Endothelial cell of hepatic sinusoid (primary cell): Measurements from ENCODE around the gene ZNF90.
"Not testable (repeated sequence)": the region's sequence is repeated elsewhere in the genome, so short reads cannot be mapped to it uniquely, and the experiment has no call there.

Source experiments
- in situ Hi-C: cut with HindIII; loops from 2 replicates; pipeline ENCODE4 v1.10.0; 2017; ENCODE audit warnings: low sequenced_read_pairs

Gene ZNF90

GRCh38 chr19:20077791-20078463, at the start of gene ZNF90:
Gene ZNF90 (plus strand): TSS chr19:20078000. CDS start chr19:20078133, 133 bp downstream.
- in situ Hi-C loops: no loop called here

GRCh38 chr19:20028611-20029010, 49.2 kb upstream of the ZNF90 start:
- in situ Hi-C loops: no loop called here

- in situ Hi-C loops: no loop called here
These were observed 41.9 kb upstream of the ZNF90 start for GRCh38 chr19:20035935-20036334.

- in situ Hi-C loops: no loop called here
These were observed 39.2 kb upstream of the ZNF90 start for GRCh38 chr19:20038358-20039202.

- in situ Hi-C loops: no loop called here
These were observed 38.5 kb upstream of the ZNF90 start, which contains the start of gene ZNF682 for GRCh38 chr19:20039203-20039723. Gene ZNF682 (minus strand): TSS chr19:20039505. CDS start chr19:20039345, 160 bp downstream.

GRCh38 chr19:20044663-20045062, 33.1 kb upstream of the ZNF90 start:
- in situ Hi-C loops: no loop called here

GRCh38 chr19:20045742-20046141, 32.1 kb upstream of the ZNF90 start:
- in situ Hi-C loops: not testable (repeated sequence)

GRCh38 chr19:20051841-20052768, 25.7 kb upstream of the ZNF90 start:
- in situ Hi-C loops: no loop called here

- in situ Hi-C loops: not testable (repeated sequence)
These were observed 19.1 kb upstream of the ZNF90 start for GRCh38 chr19:20058738-20059137.

GRCh38 chr19:20060282-20060681, 17.5 kb upstream of the ZNF90 start:
- in situ Hi-C loops: no loop called here

GRCh38 chr19:20066861-20067260, 10.9 kb upstream of the ZNF90 start:
- in situ Hi-C loops: no loop called here

GRCh38 chr19:20067943-20068342, 9.9 kb upstream of the ZNF90 start:
- in situ Hi-C loops: no loop called here

GRCh38 chr19:20068559-20068958, 9.2 kb upstream of the ZNF90 start:
- in situ Hi-C loops: not testable (repeated sequence)

- in situ Hi-C loops: no loop called here
These were observed 7.1 kb upstream of the ZNF90 start for GRCh38 chr19:20070691-20071090.

GRCh38 chr19:20072936-20073335, 4.9 kb upstream of the ZNF90 start:
- in situ Hi-C loops: no loop called here

GRCh38 chr19:20078581-20079031, 806 bp downstream of the ZNF90 start:
- in situ Hi-C loops: no loop called here

- in situ Hi-C loops: no loop called here
These were observed 1.7 kb downstream of the ZNF90 start for GRCh38 chr19:20079476-20079875.

- in situ Hi-C loops: no loop called here
These were observed 2.9 kb downstream of the ZNF90 start for GRCh38 chr19:20080656-20081055.

GRCh38 chr19:20082232-20082833, 4.5 kb downstream of the ZNF90 start:
- in situ Hi-C loops: not testable (repeated sequence)

- in situ Hi-C loops: not testable (repeated sequence)
These were observed 5.1 kb downstream of the ZNF90 start for GRCh38 chr19:20082876-20083275.
